ENCODE measurements around the gene SNX15. TPM values are rescaled to one million over a fixed set of nuclear protein-coding genes. Genes with fewer than 3 reads are reported as not detected.

Gene SNX15
- total and polyA plus RNA-seq, 2 donors (not counting 1 experiment from before 2014, with no cell fraction given) = 26.0 to 28.5 TPM

GRCh38 chr11:64989416-64989815, 37.8 kb upstream of the SNX15 start:
- Mint-ChIP-seq H3K4me1 (peaks cover 53% of the 10 kb centered on the region), H3K27me3 (no peaks in the 10 kb centered on the region), H3K4me3 (no peak overlapping the region), H3K9me3 (ENCODE audit: insufficient read depth) (no peaks in the 10 kb centered on the region), H3K27ac (no peak overlapping the region)
- Histone ChIP-seq H3K79me2 (ENCODE audit: control insufficient read depth, insufficient read depth, low read length) (no peaks in the 10 kb centered on the region), H3K9me3 (ENCODE audit: control extremely low read depth in 1 of 3, control insufficient read depth in 2 of 3, insufficient read depth in 1 of 3, low read length in 2 of 3) (peaks cover 0 to 4% (median 0%) of the 10 kb centered on the region in 3 donors), H3K36me3 (replicated peaks in 1 of 2; ENCODE audit: control extremely low read depth in 1 of 2, control insufficient read depth in 1 of 2, extremely low read depth in 1 of 2, insufficient read depth in 2 of 2, low read length in 1 of 2) (no peaks in the 10 kb centered on the region), H3K27ac (ENCODE audit: low read length in 2 of 2) (no peak overlapping the region), H3K27me3 (replicated peaks in 1 of 4; ENCODE audit: control extremely low read depth in 1 of 4, control insufficient read depth in 3 of 4, insufficient read depth in 4 of 4, low read length in 3 of 4) (no peaks in the 10 kb centered on the region), H3K4me1 (ENCODE audit: control insufficient read depth in 2 of 2, insufficient read depth in 2 of 2, low read length in 2 of 2) (peaks cover 45 to 59% of the 10 kb centered on the region in 2 donors), H3K4me3 (ENCODE audit: control extremely low read depth in 1 of 5, extremely low read depth in 1 of 5, insufficient read depth in 1 of 5, low read depth in 2 of 5, low read length in 4 of 5) (no peak overlapping the region), H3K9ac (ENCODE audit: low read length) (no peak overlapping the region), H3K4me2 (replicated peaks; ENCODE audit: low read depth, low read length, poor library complexity, severe bottlenecking) (peak overlapping the region; percentile 82), H2AFZ (ENCODE audit: insufficient read depth, low read depth, low read length, poor library complexity, severe bottlenecking) (no peak overlapping the region), H4K20me1 (ENCODE audit: control insufficient read depth, insufficient read depth, low read length, poor library complexity, severe bottlenecking) (no peaks in the 10 kb centered on the region)
- TF ChIP-seq EZH2 (IDR thresholded peaks at IDR 0.05; ENCODE audit: borderline replicate concordance, insufficient read depth, low read depth, low read length, poor library complexity, severe bottlenecking) (no peak), CTCF (IDR thresholded peaks at IDR 0.05) (no peak)
- intact Hi-C loops (cut with micrococcal nuclease) = no loop called here
- ATAC-seq (ENCODE audit: low read depth) = no peak
- WGBS (ENCODE audit: insufficient coverage) = 93% methylated on average over 13 of the region's 13 CpGs
- CTCF ChIA-PET = no interaction called here
- POLR2A ChIA-PET = interaction anchor here (0.6 kb wide), 1 partner anchor 34 kb away, joined by 5 read pairs; no protein-coding TSS in a partner anchor
- DNase-seq = no peak

DNA sequence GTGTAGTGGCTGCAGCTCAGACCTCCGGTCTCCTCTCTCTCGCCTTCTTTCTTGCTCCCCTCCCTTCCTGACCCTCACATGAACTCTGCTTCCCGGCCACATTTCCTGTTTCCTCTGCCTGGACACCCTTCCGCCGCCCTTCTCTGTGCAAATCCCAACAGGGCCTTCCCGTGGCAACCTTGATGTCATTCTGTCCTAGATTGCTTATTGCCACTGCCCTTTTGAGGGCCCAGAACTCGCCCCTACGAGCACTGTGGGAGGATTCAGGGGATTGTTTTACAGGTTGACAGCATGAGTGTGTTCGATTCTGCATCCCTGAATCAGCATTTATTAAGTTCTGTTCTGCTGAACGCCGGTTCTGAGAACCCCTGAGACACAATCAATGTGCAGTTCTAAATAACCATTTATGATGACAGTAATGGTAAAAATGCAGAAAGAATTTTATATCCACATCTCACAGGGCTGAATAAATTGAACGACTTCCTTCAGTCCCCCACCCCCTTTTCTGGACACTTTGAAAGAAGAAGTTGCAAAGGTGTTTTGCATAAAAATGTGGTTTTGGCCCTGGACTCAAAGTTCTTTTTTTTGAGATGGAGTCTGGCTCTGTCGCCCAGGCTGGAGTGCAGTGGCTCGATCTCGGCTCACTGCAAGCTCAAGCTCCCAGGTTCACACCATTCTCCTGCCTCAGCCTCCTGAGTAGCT, 36.9 kb upstream of the SNX15 start:
- peaks cover 45% of the 10 kb centered on the region for H3K4me1 Mint-ChIP-seq
- H3K9me3 Mint-ChIP-seq (ENCODE audit: insufficient read depth) = no peaks in the 10 kb centered on the region
- H3K79me2 ChIP-seq (ENCODE audit: control insufficient read depth, insufficient read depth, low read length) = no peaks in the 10 kb centered on the region
- H3K36me3 ChIP-seq (replicated peaks in 1 of 2; ENCODE audit: control extremely low read depth in 1 of 2, control insufficient read depth in 1 of 2, extremely low read depth in 1 of 2, insufficient read depth in 2 of 2, low read length in 1 of 2) = no peaks in the 10 kb centered on the region
- peak overlapping the region; percentile 14 to 62 (median 17) for H3K4me3 ChIP-seq (ENCODE audit: control extremely low read depth in 1 of 5, extremely low read depth in 1 of 5, insufficient read depth in 1 of 5, low read depth in 2 of 5, low read length in 4 of 5)
- H3K4me2 ChIP-seq (replicated peaks; ENCODE audit: low read depth, low read length, poor library complexity, severe bottlenecking) = peak overlapping the region; percentile 82
- H3K27ac Mint-ChIP-seq = peak overlapping the region; percentile 77
- peak overlapping the region; percentile 43 for H2AFZ ChIP-seq (ENCODE audit: insufficient read depth, low read depth, low read length, poor library complexity, severe bottlenecking)
- POLR2A ChIA-PET = no interaction called here
- DNase-seq (peak; percentile 65), ATAC-seq (ENCODE audit: low read depth) (peak; percentile 61)
- no peaks in the 10 kb centered on the region for H4K20me1 ChIP-seq (ENCODE audit: control insufficient read depth, insufficient read depth, low read length, poor library complexity, severe bottlenecking)
- WGBS (ENCODE audit: insufficient coverage) = 21% methylated on average over 12 of the region's 15 CpGs
- no peak for TF ChIP-seq CTCF (IDR thresholded peaks at IDR 0.05)
- H3K27me3 ChIP-seq (replicated peaks in 1 of 4; ENCODE audit: control extremely low read depth in 1 of 4, control insufficient read depth in 3 of 4, insufficient read depth in 4 of 4, low read length in 3 of 4) = no peaks in the 10 kb centered on the region
- peak overlapping the region; percentile 58 for H3K9ac ChIP-seq (ENCODE audit: low read length)
- peaks cover 38 to 50% of the 10 kb centered on the region in 2 donors for H3K4me1 ChIP-seq (ENCODE audit: control insufficient read depth in 2 of 2, insufficient read depth in 2 of 2, low read length in 2 of 2)
- H3K9me3 ChIP-seq (ENCODE audit: control extremely low read depth in 1 of 3, control insufficient read depth in 2 of 3, insufficient read depth in 1 of 3, low read length in 2 of 3) = peaks cover 0 to 4% (median 0%) of the 10 kb centered on the region in 3 donors
- CTCF ChIA-PET = interaction anchor here (0.7 to 1.8 kb wide), 2 partner anchors 142 to 315 kb away, joined by 4 read pairs; no protein-coding TSS in a partner anchor
- H3K27me3 Mint-ChIP-seq = no peaks in the 10 kb centered on the region
- intact Hi-C loops (cut with micrococcal nuclease) = loop anchor here (2.0 kb wide), 1 partner anchor 66 kb away; the partner anchor contains the start of gene PPP2R5B
- peak overlapping the region; percentile 69 for H3K4me3 Mint-ChIP-seq
- peak overlapping the region in 1 of 2 donors; percentile 26 for H3K27ac ChIP-seq (ENCODE audit: low read length in 2 of 2)

Data from B cell (primary cell).